GM19043 (cell line): ENCODE results near the gene NUMBL.
"Not testable (repeated sequence)": the region's sequence is repeated elsewhere in the genome, so short reads cannot be mapped to it uniquely, and the experiment has no call there.

Source experiments
- ATAC-seq: cut with Tn5 transposase; IDR thresholded peaks from one replicate; pipeline ENCODE4 v1.9.1; 2021; ENCODE audit warnings: low read depth; ENCODE audit not compliant: unreplicated experiment

NUMBL gene

GRCh38 chr19:40690050-40690692 is at the start of gene NUMBL:
Gene NUMBL, minus strand, starts transcription at chr19:40690651. Its CDS starts 168 bp downstream, at chr19:40690483.
- no peak for ATAC-seq

GRCh38 chr19:40739030-40739839 is 48.8 kb upstream of the NUMBL start:
- ATAC-seq = no peak

DNA sequence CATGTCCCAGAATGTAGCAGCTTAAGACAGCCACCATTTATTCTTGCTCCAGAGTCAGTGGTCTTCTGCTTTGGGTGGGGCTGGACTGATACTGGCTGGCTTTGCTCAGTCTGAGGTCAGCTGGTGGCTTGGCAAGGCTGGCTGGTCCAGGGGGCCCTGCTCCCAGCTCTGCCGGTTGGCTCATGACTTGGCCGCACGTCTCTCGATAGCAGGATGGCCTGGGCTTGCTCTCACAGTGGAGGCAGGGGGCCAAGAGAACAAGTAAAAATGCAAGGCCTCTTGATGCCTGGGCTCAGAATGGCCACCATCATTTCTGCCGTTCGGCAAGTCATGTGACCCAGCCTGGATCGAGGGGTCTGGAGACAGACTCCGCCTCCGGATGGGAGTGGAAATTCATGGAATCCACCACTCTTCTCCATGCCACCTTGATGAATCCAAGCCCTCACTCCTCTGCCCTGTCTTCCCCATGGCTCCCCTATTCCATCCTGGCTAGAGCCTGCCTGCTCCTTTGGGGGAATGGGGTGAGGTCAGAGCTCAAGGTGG is 46.7 kb upstream of the NUMBL start:
- ATAC-seq = no peak

DNA sequence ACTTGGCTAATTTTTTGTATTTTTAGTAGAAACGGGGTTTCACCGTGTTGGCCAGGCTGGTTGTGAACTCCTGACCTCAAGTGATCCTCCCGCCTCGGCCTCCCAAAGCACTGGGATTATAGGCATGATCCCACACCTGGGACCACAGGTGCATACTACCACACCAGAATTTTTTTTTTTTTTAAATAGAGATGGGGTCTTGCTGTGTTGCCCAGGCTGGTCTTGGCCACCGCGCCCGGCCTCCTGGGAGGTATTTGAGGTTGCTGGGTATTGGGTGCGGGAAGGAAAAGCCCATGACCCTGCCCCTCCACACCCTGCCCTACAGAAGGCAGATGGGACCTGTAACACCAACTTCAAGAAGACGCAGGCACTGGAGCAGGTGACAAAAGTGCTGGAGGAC is 46.2 kb upstream of the NUMBL start:
- ATAC-seq = no peak

DNA sequence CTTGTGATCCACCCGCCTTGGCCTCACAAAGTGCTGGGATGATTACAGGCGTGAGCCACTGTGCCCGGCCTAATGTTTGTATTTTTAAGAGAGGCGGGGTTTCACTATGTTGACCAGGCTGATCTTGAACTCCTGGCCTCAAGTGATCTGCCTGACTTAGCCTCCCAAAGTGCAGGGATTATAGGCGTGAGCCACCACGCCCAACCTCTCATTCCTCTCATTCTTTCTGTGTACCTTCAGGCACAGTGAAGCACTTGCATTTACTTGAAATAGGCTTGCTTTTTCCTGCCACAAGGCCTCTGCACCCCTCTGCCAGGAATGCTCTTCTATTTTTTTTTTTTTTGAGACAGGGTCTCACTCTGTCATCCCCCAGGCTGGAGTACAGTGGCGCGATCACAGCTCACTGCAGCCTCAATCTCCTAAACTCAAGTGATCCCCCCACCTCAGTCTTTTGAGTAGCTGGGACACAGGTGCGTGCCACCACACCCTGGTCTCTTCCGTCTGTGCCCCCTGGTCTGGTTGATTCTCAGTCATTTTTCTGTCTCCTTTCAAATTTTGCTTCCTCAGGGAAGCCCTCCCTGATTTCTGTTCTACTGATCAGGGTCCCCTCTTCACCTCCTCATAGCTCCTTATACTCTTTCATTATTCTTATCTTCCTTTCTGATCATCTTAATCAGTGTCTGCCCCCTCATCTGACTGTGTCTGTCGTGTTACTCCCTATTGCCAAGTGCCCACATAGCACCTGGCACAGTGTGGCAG is 44.7 kb upstream of the NUMBL start:
- ATAC-seq = no peak

GRCh38 chr19:40733149-40733548 is 42.7 kb upstream of the NUMBL start:
- ATAC-seq = no peak

- not testable (repeated sequence) for ATAC-seq
Observed at GRCh38 chr19:40732304-40732703, 41.9 kb upstream of the NUMBL start.

GRCh38 chr19:40730065-40730464 is 39.6 kb upstream of the NUMBL start:
- ATAC-seq = not testable (repeated sequence)

- ATAC-seq = no peak
Observed at GRCh38 chr19:40726279-40726678, 35.8 kb upstream of the NUMBL start.

GRCh38 chr19:40724855-40725254 is 34.4 kb upstream of the NUMBL start:
- no peak for ATAC-seq

- no peak for ATAC-seq
Observed at GRCh38 chr19:40724315-40724714, 33.9 kb upstream of the NUMBL start.

- no peak for ATAC-seq
Observed at GRCh38 chr19:40723661-40724254, 33.3 kb upstream of the NUMBL start.

DNA sequence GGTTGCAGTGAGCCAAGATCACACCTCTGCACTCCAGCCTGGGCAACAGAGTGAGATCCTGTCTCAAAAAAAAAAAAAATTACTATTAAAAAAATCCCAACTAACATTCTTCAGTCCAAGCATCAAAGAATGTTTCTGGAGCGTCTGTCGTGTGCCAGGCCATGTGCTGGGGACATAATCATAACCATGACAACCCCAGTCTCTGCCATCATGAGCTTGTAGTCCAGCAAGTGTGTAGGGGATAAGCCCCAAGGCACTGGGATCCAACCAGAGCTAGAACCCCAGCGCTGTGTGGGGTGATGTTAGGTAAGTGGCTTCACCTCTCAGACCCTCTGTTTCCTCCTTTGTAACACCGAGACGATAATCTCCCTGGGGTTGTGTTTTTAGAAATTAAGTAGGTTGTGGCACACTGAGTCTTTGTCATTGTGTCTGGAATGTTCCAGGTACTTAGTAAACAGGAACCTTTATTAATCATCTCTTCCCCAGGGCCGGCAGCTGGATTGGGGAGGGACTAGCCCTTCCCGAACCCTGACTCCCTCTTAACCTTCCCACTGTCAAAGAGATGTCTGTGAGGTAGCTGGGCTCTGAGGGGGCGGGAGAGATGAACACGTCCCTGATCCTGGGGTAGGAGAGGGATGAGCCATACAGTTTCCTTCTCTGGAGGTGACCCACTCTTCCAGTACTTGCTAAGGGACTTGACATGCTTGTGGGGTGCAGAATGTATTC is 31.6 kb upstream of the NUMBL start:
- ATAC-seq = no peak

GRCh38 chr19:40721140-40721486 is 30.7 kb upstream of the NUMBL start:
- ATAC-seq = no peak

DNA sequence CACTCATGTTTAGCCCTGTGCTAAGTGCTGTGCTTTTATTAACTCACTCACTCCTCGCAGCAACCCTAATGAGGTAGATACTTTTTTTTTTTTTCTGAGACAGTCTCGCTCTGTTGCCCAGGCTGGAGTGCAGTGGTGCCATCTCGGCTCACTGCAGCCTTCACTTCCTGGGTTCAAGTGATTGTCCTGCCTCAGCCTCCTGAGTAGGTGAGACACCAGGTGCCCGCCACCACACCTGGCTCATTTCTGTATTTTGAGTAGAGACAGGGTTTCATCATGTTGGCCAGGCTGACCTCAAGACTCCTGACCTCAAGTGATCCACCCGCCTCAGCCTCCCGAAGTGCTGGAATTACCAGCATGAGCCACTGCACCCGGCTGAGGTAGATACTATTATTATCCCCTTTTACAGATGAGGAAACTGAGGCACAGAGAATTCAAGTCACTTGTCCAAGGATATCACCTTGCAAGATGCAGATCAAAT is 29.0 kb upstream of the NUMBL start:
- no peak for ATAC-seq

GRCh38 chr19:40718774-40719391 is 28.4 kb upstream of the NUMBL start:
- no peak for ATAC-seq

DNA sequence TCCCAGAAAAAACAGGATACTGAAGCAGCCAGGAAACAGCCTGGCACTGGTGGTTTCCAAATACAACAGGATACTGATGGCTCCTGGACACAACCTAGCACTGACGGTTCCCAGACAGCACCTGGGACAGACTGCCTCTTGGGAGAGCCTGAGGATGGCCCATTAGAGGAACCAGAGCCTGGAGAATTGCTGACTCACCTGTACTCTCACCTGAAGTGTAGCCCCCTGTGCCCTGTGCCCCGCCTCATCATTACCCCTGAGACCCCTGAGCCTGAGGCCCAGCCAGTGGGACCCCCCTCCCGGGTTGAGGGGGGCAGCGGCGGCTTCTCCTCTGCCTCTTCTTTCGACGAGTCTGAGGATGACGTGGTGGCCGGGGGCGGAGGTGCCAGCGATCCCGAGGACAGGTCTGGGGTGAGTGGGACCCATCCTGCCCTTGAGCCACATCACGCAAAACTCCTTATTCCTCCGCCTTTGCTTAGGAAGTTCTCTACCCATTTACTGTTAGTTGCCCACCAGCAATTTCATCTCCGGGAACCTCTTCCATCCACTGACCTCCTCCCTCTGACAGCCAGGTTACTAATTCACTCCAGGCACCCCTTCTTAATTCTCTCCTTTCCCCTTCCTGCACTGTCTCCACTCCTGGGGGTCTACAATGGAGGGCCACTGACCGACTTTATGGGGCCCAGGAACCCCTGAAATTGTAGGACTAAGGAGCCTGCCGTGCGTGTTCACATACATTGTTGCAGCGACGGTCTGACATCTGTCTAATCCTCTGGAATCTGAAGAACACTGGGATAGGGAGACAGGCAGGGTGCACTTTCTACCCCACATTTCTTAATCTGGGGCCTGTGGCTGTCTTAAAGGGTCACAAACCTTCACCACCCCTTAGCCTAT is 27.7 kb upstream of the NUMBL start:
- no peak for ATAC-seq

GRCh38 chr19:40717325-40717879 is 27.0 kb upstream of the NUMBL start:
- ATAC-seq = no peak
